CD14-positive monocyte (primary cell): ENCODE data around the gene ATG3. TPM values are rescaled to one million over a fixed set of nuclear protein-coding genes. Genes with fewer than 3 reads are reported as not detected.

Experiments
- DNase-seq, 3 donors: peaks; one replicate each; pipeline ENCODE4 v3.0.0-alpha.2; 2011 to 2022
- H2AFZ ChIP-seq: 2 replicates; pipeline ENCODE4 v1.6.0; 2012; ENCODE audit warnings: mild to moderate bottlenecking, low read depth, low read length, inconsistent platforms; ENCODE audit not compliant: insufficient read depth, poor library complexity, severe bottlenecking
- H3K27ac ChIP-seq, 2 donors: 1 replicate in 1 of 2; 2 replicates in 1 of 2; pipeline ENCODE4 v1.5.1; 2012 to 2013; ENCODE audit warnings: low read length in 2 of 2, control low read depth in 1 of 2, inconsistent platforms in 1 of 2, low read depth in 1 of 2, mild to moderate bottlenecking in 1 of 2
- H3K27me3 ChIP-seq, 2 donors: one replicate each; pipeline versions ENCODE4 v1.6.0 to v1.6.1; 2011 to 2013; ENCODE audit warnings: low read length in 2 of 2; ENCODE audit not compliant: control insufficient read depth in 2 of 2, insufficient read depth in 2 of 2
- H3K36me3 ChIP-seq, 2 donors: replicated peaks in 1 of 2; 1 replicate in 1 of 2; 2 replicates in 1 of 2; pipeline versions ENCODE4 v1.5.1 to v1.6.1; 2012 to 2013; ENCODE audit warnings: low read length in 2 of 2, control low read depth in 1 of 2, inconsistent platforms in 1 of 2, mild to moderate bottlenecking in 1 of 2; ENCODE audit not compliant: insufficient read depth in 2 of 2, control insufficient read depth in 1 of 2
- H3K4me1 ChIP-seq, 2 donors: 1 replicate in 1 of 2; 2 replicates in 1 of 2; pipeline versions ENCODE4 v1.5.1 to v1.6.1; 2012 to 2013; ENCODE audit warnings: low read length in 2 of 2, control low read depth in 1 of 2, inconsistent platforms in 1 of 2, mild to moderate bottlenecking in 1 of 2, moderate library complexity in 1 of 2; ENCODE audit not compliant: insufficient read depth in 2 of 2, control insufficient read depth in 1 of 2
- H3K4me2 ChIP-seq: replicated peaks from 2 replicates; pipeline ENCODE3; 2012; ENCODE audit warnings: low read length, moderate library complexity, mild to moderate bottlenecking; ENCODE audit not compliant: poor library complexity, severe bottlenecking; ENCODE audit errors: extremely low read depth
- H3K4me3 ChIP-seq, 3 experiments: fragments of 200-600 bp in 1 of 3; sonication (generic) in 1 of 3; replicated peaks in 1 of 3; 1 replicate in 2 of 3; 2 replicates in 1 of 3; pipeline ENCODE4 v1.5.1; 2011 to 2013; ENCODE audit warnings: low read length in 3 of 3, mild to moderate bottlenecking in 3 of 3, control low read depth in 2 of 3, low read depth in 2 of 3, inconsistent platforms in 1 of 3, moderate library complexity in 1 of 3
- H3K79me2 ChIP-seq: 2 replicates; pipeline ENCODE4 v1.6.0; 2012; ENCODE audit warnings: mild to moderate bottlenecking, control low read depth, inconsistent platforms, low read length, moderate library complexity; ENCODE audit not compliant: insufficient read depth
- H3K9ac ChIP-seq: 2 replicates; pipeline ENCODE4 v1.6.0; 2017; ENCODE audit warnings: low read length, mild to moderate bottlenecking; ENCODE audit not compliant: insufficient read depth, poor library complexity, severe bottlenecking
- H3K9me3 ChIP-seq, 2 donors: replicated peaks in 1 of 2; 1 replicate in 1 of 2; 2 replicates in 1 of 2; pipeline versions ENCODE4 v1.5.1 to v1.6.1; 2012 to 2013; ENCODE audit warnings: low read length in 2 of 2, control low read depth in 1 of 2; ENCODE audit not compliant: control insufficient read depth in 1 of 2, insufficient read depth in 1 of 2
- H4K20me1 ChIP-seq: 2 replicates; pipeline ENCODE4 v1.6.0; 2012; ENCODE audit warnings: mild to moderate bottlenecking, low read length, control low read depth, moderate library complexity; ENCODE audit not compliant: insufficient read depth
- H3K27ac Mint-ChIP-seq, 7 donors: one replicate each; pipeline ENCODE4 v1.8.0; 2020; ENCODE audit warnings: mild to moderate bottlenecking in 7 of 7, mixed read lengths in 7 of 7, moderate library complexity in 6 of 7, inconsistent platforms in 2 of 7
- H3K27me3 Mint-ChIP-seq, 3 donors: one replicate each; pipeline ENCODE4 v1.8.0; 2021 to 2022; ENCODE audit warnings: low read depth in 3 of 3, mild to moderate bottlenecking in 3 of 3, mixed read lengths in 3 of 3, moderate library complexity in 3 of 3, inconsistent platforms in 1 of 3
- H3K36me3 Mint-ChIP-seq, 2 donors: one replicate each; pipeline ENCODE4 v1.8.0; 2020; ENCODE audit warnings: mixed read lengths in 2 of 2, inconsistent platforms in 1 of 2, mild to moderate bottlenecking in 1 of 2
- H3K4me1 Mint-ChIP-seq: one replicate; pipeline ENCODE4 v1.8.0; 2020; ENCODE audit warnings: mild to moderate bottlenecking, mixed read lengths
- H3K4me3 Mint-ChIP-seq, 2 donors: one replicate each; pipeline ENCODE4 v1.8.0; 2020; ENCODE audit warnings: mild to moderate bottlenecking in 2 of 2, mixed read lengths in 2 of 2, moderate library complexity in 1 of 2
- H3K9me3 Mint-ChIP-seq, 7 donors: one replicate each; pipeline ENCODE4 v1.8.0; 2020 to 2022; ENCODE audit warnings: mixed read lengths in 7 of 7, mild to moderate bottlenecking in 6 of 7, moderate library complexity in 6 of 7, inconsistent platforms in 2 of 7
- CTCF ChIP-seq: fragments of 200-600 bp; IDR thresholded peaks from one replicate; pipeline ENCODE4 v1.8.0; 2022; ENCODE audit warnings: antibody characterized with exemption, mild to moderate bottlenecking
- WGBS: methylation state at CpG from one replicate; pipeline ENCODE4 v1.1.5; 2013; ENCODE audit warnings: missing lambda C conversion rate; ENCODE audit not compliant: insufficient coverage; 5-methylcytosine and 5-hydroxymethylcytosine counted together
- intact Hi-C, 2 donors: fragments of 100-400 bp; cut with micrococcal nuclease; formaldehyde crosslinking; loops; one replicate each; pipeline versions ENCODE4 v1.15.0 to v1.15.1; 2023
- polyA plus RNA-seq, 3 donors: library from polyadenylated mRNA; depleted of rRNA in 1 of 3; unstranded in 2 of 3; stranded (reverse) in 1 of 3; fragments of 300-500 nt in 2 of 3; fragments of >200 nt in 1 of 3; fragmentation: Illumina TruSeq in 2 of 3; gene quantifications; 1 replicate in 2 of 3; 2 replicates in 1 of 3; pipeline ENCODE4 v1.2.3, GENCODE V29; 2012 to 2021

Gene ATG3
- polyA plus RNA-seq, 3 donors: 99.8 to 288 (median 226) TPM

- Histone ChIP-seq H3K4me1 (no peaks in the 10 kb centered on the region), H3K4me3 (no peak overlapping the region), H3K27me3 (no peaks in the 10 kb centered on the region), H3K27ac (no peak overlapping the region), H2AFZ (no peak overlapping the region), H3K9me3 (peaks cover 0 to 8% of the 10 kb centered on the region in 2 donors), H3K36me3 (no peaks in the 10 kb centered on the region), H3K9ac (no peak overlapping the region), H3K79me2 (no peaks in the 10 kb centered on the region), H4K20me1 (no peaks in the 10 kb centered on the region), H3K4me2 (no peak overlapping the region)
- no peak overlapping the region for H3K4me3 Mint-ChIP-seq
- H3K27ac Mint-ChIP-seq: no peak overlapping the region
- peaks cover 2 to 3% of the 10 kb centered on the region in 2 donors for H3K36me3 Mint-ChIP-seq
- H3K9me3 Mint-ChIP-seq: peaks cover 2 to 18% (median 13%) of the 10 kb centered on the region in 7 donors
- no peak for TF ChIP-seq CTCF
- H3K4me1 Mint-ChIP-seq: peaks cover 3% of the 10 kb centered on the region
- WGBS: no CpG with 5 or more reads among the region's 2 CpGs
- intact Hi-C loops: loop anchor here in 1 of 2 donors (5.0 kb wide), 1 partner anchor 402 kb away; no protein-coding TSS in a partner anchor
- no peaks in the 10 kb centered on the region for H3K27me3 Mint-ChIP-seq
- DNase-seq: no peak
Observed at GRCh38 chr3:112514527-112515128, 47.1 kb downstream of the ATG3 start.

- Histone ChIP-seq H3K79me2 (no peaks in the 10 kb centered on the region), H2AFZ (no peak overlapping the region), H4K20me1 (no peaks in the 10 kb centered on the region), H3K36me3 (no peaks in the 10 kb centered on the region), H3K4me1 (no peaks in the 10 kb centered on the region), H3K4me2 (no peak overlapping the region), H3K4me3 (no peak overlapping the region), H3K27me3 (no peaks in the 10 kb centered on the region), H3K9me3 (peaks cover 0 to 8% of the 10 kb centered on the region in 2 donors), H3K9ac (no peak overlapping the region), H3K27ac (no peak overlapping the region)
- Mint-ChIP-seq H3K27me3 (no peaks in the 10 kb centered on the region), H3K4me3 (no peak overlapping the region), H3K4me1 (peaks cover 9% of the 10 kb centered on the region), H3K27ac (no peak overlapping the region), H3K36me3 (peaks cover 2 to 6% of the 10 kb centered on the region in 2 donors), H3K9me3 (peaks cover 5 to 20% (median 14%) of the 10 kb centered on the region in 7 donors)
- no peak for DNase-seq
- no peak for TF ChIP-seq CTCF
- intact Hi-C loops: no loop called here
Observed at GRCh38 chr3:112512320-112512719, 49.4 kb downstream of the ATG3 start.
